Spleen (tissue), 7 donors: ENCODE data around the gene LAMB1.

Experiments used
- CTCF ChIP-seq, 11 experiments: fragments of 200-600 bp in 7 of 11; fragments of 450-650 bp in 4 of 11; sonication (generic) in 4 of 11; IDR thresholded peaks in 8 of 11; conservative IDR thresholded peaks in 3 of 11; 1 replicate in 7 of 11; 2 replicates in 4 of 11; pipeline versions ENCODE4 v1.4.0 to v1.8.0; 2016 to 2021; ENCODE audit warnings: antibody characterized with exemption in 11 of 11, inconsistent platforms in 4 of 11, mild to moderate bottlenecking in 1 of 11
- POLR2A ChIP-seq, 3 donors: fragments of 450-650 bp; IDR thresholded peaks; one replicate each; pipeline ENCODE4 v1.5.1; 2017; ENCODE audit warnings: antibody characterized with exemption in 3 of 3, mild to moderate bottlenecking in 1 of 3
- POLR2AphosphoS5 ChIP-seq, 3 donors: sonication (generic); formaldehyde crosslinking; IDR thresholded peaks; one replicate each; pipeline ENCODE4 v1.5.1; 2017; ENCODE audit warnings: antibody characterized with exemption in 3 of 3
- donor health status: DM: no; HTN: no; CAD: no; lungs with moderate emphysema.
- donor health status: DM: no; HTN: no; CAD: no.
- donor health status: DM: no; HTN: no; CAD: no.

GRCh38 chr7:107996072-107996882 is 6.7 kb downstream of the LAMB1 start:
- no peak for TF ChIP-seq CTCF (IDR thresholded peaks at IDR 0.05 in 8 of 11, conservative IDR thresholded peaks at IDR 0.05 in 3 of 11)
- no peak for TF ChIP-seq POLR2A (IDR thresholded peaks at IDR 0.05)
- TF ChIP-seq POLR2AphosphoS5 (IDR thresholded peaks at IDR 0.05) = no peak
